Endothelial cell of umbilical vein (primary cell): ENCODE results near the gene ASB11. TPM values are rescaled to one million over a fixed set of nuclear protein-coding genes. Genes with fewer than 3 reads are reported as not detected.

Source experiments
- Bru-seq: library from RNA; stranded (reverse); fragments of 400-500 nt; gene quantifications from one replicate; lab custom pipeline; 2021; lab: Mats Ljungman, UMichigan
- BruChase-seq, 2 experiments: library from RNA; stranded (reverse); fragments of 400-500 nt; gene quantifications; one replicate each; lab custom pipeline; 2021; lab: Mats Ljungman, UMichigan
- BruUV-seq: library from RNA; stranded (reverse); fragments of 400-500 nt; replicated peaks from 2 replicates; lab custom pipeline; 2021; lab: Mats Ljungman, UMichigan
- CTCF ChIA-PET: fragments of 300-600, 350-600 bp; sonication (Branson Sonifier 250); formaldehyde crosslinking; loops from one replicate; lab custom pipeline; 2021; ENCODE audit warnings: antibody characterized with exemption, inconsistent platforms; lab: Charles Lee
- POLR2A ChIA-PET: fragments of 300-600, 350-600 bp; sonication (Branson Sonifier 250); formaldehyde crosslinking; loops from one replicate; lab custom pipeline; 2021; ENCODE audit warnings: antibody characterized with exemption, inconsistent platforms; lab: Charles Lee
- DNase-seq: peaks from one replicate; pipeline ENCODE4 v3.0.0-alpha.2; 2011; ENCODE audit warnings: low read depth, low spot score
- FAIRE-seq: peaks from 2 replicates; lab custom pipeline; 2011; peaks lifted over from hg19 to GRCh38; lab: Jason Lieb, UNC
- H2AFZ ChIP-seq: 2 replicates; pipeline ENCODE4 v1.6.0; 2012; ENCODE audit warnings: low read depth, low read length, control low read depth, inconsistent platforms
- H3K27ac ChIP-seq: 2 replicates; pipeline ENCODE4 v1.5.1; 2011; ENCODE audit warnings: low read depth, mild to moderate bottlenecking, control low read depth, low read length, moderate library complexity; ENCODE audit not compliant: insufficient read depth
- H3K27me3 ChIP-seq, 2 experiments: 2 replicates each; pipeline versions ENCODE4 v1.6.0 to v1.6.1; 2011; ENCODE audit warnings: low read length in 2 of 2, mixed read lengths in 1 of 2; ENCODE audit not compliant: control insufficient read depth in 2 of 2, insufficient read depth in 2 of 2
- H3K36me3 ChIP-seq, 2 experiments: 2 replicates in 1 of 2; 3 replicates in 1 of 2; pipeline ENCODE4 v1.5.1; 2011; ENCODE audit warnings: low read length in 2 of 2, mild to moderate bottlenecking in 1 of 2, moderate library complexity in 1 of 2; ENCODE audit not compliant: control insufficient read depth in 2 of 2, insufficient read depth in 2 of 2; ENCODE audit errors: extremely low read depth in 1 of 2
- H3K4me1 ChIP-seq: 3 replicates; pipeline ENCODE4 v1.5.1; 2011; ENCODE audit warnings: mild to moderate bottlenecking, low read length; ENCODE audit not compliant: control insufficient read depth, insufficient read depth; ENCODE audit errors: extremely low read depth
- H3K4me2 ChIP-seq: 2 replicates; pipeline ENCODE4 v1.6.1; 2011; ENCODE audit warnings: low read length, control low read depth, mixed read lengths; ENCODE audit not compliant: insufficient read depth
- H3K4me3 ChIP-seq, 3 experiments: fragments of 200-600 bp in 1 of 3; sonication (generic), shearing (Covaris generic) in 1 of 3; replicated peaks in 1 of 3; 2 replicates each; pipeline ENCODE4 v1.5.1; 2011 to 2016; ENCODE audit warnings: control low read depth in 3 of 3, low read length in 3 of 3, mild to moderate bottlenecking in 2 of 3, inconsistent platforms in 1 of 3, low read depth in 1 of 3, moderate library complexity in 1 of 3; ENCODE audit not compliant: insufficient read depth in 1 of 3
- H3K79me2 ChIP-seq: 2 replicates; pipeline ENCODE4 v1.6.0; 2012; ENCODE audit warnings: low read length, inconsistent platforms; ENCODE audit not compliant: control insufficient read depth, insufficient read depth
- H3K9ac ChIP-seq: replicated peaks from 2 replicates; pipeline ENCODE3; 2011; ENCODE audit warnings: low read length, control low read depth; ENCODE audit not compliant: insufficient read depth; ENCODE audit errors: extremely low read depth
- H3K9me1 ChIP-seq: replicated peaks from 3 replicates; pipeline ENCODE4 v1.6.0; 2011; ENCODE audit warnings: mild to moderate bottlenecking, low read length; ENCODE audit not compliant: control insufficient read depth, insufficient read depth; ENCODE audit errors: extremely low read depth
- H3K9me3 ChIP-seq: replicated peaks from 2 replicates; pipeline ENCODE4 v1.5.1; 2012; ENCODE audit warnings: low read length, inconsistent platforms; ENCODE audit not compliant: control insufficient read depth, insufficient read depth
- H4K20me1 ChIP-seq: replicated peaks from 2 replicates; pipeline ENCODE3; 2011; ENCODE audit warnings: mild to moderate bottlenecking, low read length; ENCODE audit not compliant: control insufficient read depth, insufficient read depth; ENCODE audit errors: extremely low read depth
- CTCF ChIP-seq, 2 donors: IDR thresholded peaks; 1 replicate in 1 of 2; 2 replicates in 1 of 2; pipeline ENCODE4 v1.5.1; 2011; ENCODE audit warnings: low read length in 2 of 2, mild to moderate bottlenecking in 2 of 2, moderate library complexity in 2 of 2, control low read depth in 1 of 2, inconsistent platforms in 1 of 2, low read depth in 1 of 2; ENCODE audit not compliant: insufficient read depth in 1 of 2; ENCODE audit errors: extremely low read depth in 1 of 2
- EZH2 ChIP-seq: IDR thresholded peaks from 2 replicates; pipeline ENCODE4 v1.6.1; 2012; ENCODE audit warnings: borderline replicate concordance, low read depth, mild to moderate bottlenecking, moderate library complexity, low read length, inconsistent platforms; ENCODE audit not compliant: severe bottlenecking
- FOS ChIP-seq: IDR thresholded peaks from 2 replicates; pipeline ENCODE4 v1.6.1; 2011; ENCODE audit warnings: mild to moderate bottlenecking, low read length, moderate library complexity, borderline replicate concordance; ENCODE audit not compliant: insufficient read depth
- GATA2 ChIP-seq: IDR thresholded peaks from 2 replicates; pipeline ENCODE4 v1.7.0; 2011; ENCODE audit warnings: low read depth, mild to moderate bottlenecking, moderate library complexity, mixed read lengths, low read length; ENCODE audit not compliant: insufficient read length, insufficient read depth
- JUN ChIP-seq: IDR thresholded peaks from 2 replicates; pipeline ENCODE4 v1.6.1; 2011; ENCODE audit warnings: borderline replicate concordance, low read depth; ENCODE audit not compliant: insufficient read length, insufficient read depth
- MAX ChIP-seq: IDR thresholded peaks from 2 replicates; pipeline ENCODE4 v1.6.1; 2011; ENCODE audit not compliant: insufficient read depth, insufficient read length
- MYC ChIP-seq: IDR thresholded peaks from one replicate; pipeline ENCODE4 v1.6.1; 2011; ENCODE audit warnings: mild to moderate bottlenecking, low read depth, low read length
- POLR2A ChIP-seq: IDR thresholded peaks from 2 replicates; pipeline ENCODE4 v1.6.1; 2012; ENCODE audit warnings: low read depth, mild to moderate bottlenecking, control low read depth, low read length
- POLR2AphosphoS5 ChIP-seq: IDR thresholded peaks from 2 replicates; pipeline ENCODE4 v1.6.1; 2012; ENCODE audit warnings: low read depth, mild to moderate bottlenecking, control low read depth, low read length, moderate library complexity; ENCODE audit not compliant: insufficient read depth
- dilution Hi-C: fragments of 300-500 bp; cut with MboI; formaldehyde crosslinking; loops from one replicate; pipeline ENCODE4 v1.15.0; 2019; ENCODE audit warnings: low sequenced_read_pairs; ENCODE audit not compliant: extremely low pct_ligation_motif_present
- intact Hi-C: fragments of 100-400 bp; cut with micrococcal nuclease; formaldehyde crosslinking; loops from one replicate; pipeline ENCODE4 v1.10.0; 2022
- long read RNA-seq: library from polyadenylated mRNA; stranded (forward); transcript quantifications from one replicate; pipeline ENCODE4 v2.0.0, GENCODE V29; 2021
- polyA minus RNA-seq, 3 experiments: library from RNA; depleted of rRNA, polyadenylated mRNA; stranded (reverse); fragments of >200 nt; gene quantifications; 1 replicate in 1 of 3; 2 replicates in 2 of 3; pipeline ENCODE4 v1.2.3, GENCODE V29; 2011
- polyA plus RNA-seq, 4 experiments: library from polyadenylated mRNA; depleted of rRNA in 3 of 4; stranded (reverse) in 3 of 4; unstranded in 1 of 4; fragments of >200 nt; gene quantifications; 2 replicates each; pipeline versions ENCODE4 v1.2.1 to v1.2.3, GENCODE V29; 2011 to 2012; ENCODE audit warnings: missing spikeins in 1 of 4
- total RNA-seq: library from RNA; stranded (reverse); gene quantifications from 2 replicates; pipeline ENCODE4 v1.2.3, GENCODE V29; 2021

The ASB11 gene, protein sequence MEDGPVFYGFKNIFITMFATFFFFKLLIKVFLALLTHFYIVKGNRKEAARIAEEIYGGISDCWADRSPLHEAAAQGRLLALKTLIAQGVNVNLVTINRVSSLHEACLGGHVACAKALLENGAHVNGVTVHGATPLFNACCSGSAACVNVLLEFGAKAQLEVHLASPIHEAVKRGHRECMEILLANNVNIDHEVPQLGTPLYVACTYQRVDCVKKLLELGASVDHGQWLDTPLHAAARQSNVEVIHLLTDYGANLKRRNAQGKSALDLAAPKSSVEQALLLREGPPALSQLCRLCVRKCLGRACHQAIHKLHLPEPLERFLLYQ
- total RNA-seq (0.15 TPM in 1 of 2 replicates, not detected in the other), polyA plus RNA-seq (0.06 TPM in 1 of 2 replicates, not detected in the other), polyA minus RNA-seq (0.25 TPM in 1 of 2 replicates, not detected in the other), Bru-seq, nascent RNA (percentile 19 among the genes with signal in this experiment), BruChase-seq, experiment 1, labeled RNA remaining after a 6-hour chase (percentile 8 among the genes with signal in this experiment), BruChase-seq, experiment 2, labeled RNA remaining after a 2-hour chase (percentile 8 among the genes with signal in this experiment)
- polyA plus RNA-seq (2011; cell fraction: cytosol; rRNA removed), result 0.07 TPM in 1 of 2 replicates, not detected in the other
- 0.24 and 0.43 TPM in 2 replicates for polyA plus RNA-seq (2011; cell fraction: nucleus; rRNA removed)
- polyA plus RNA-seq (2012), result not detected in 2 replicates
- polyA minus RNA-seq (2011; cell fraction: cytosol; rRNA and poly(A)+ RNA removed), result not detected
- polyA minus RNA-seq (2011; cell fraction: nucleus; rRNA and poly(A)+ RNA removed), result 0.29 TPM in 1 of 2 replicates, not detected in the other
- long read RNA-seq, result 0 reads

DNA sequence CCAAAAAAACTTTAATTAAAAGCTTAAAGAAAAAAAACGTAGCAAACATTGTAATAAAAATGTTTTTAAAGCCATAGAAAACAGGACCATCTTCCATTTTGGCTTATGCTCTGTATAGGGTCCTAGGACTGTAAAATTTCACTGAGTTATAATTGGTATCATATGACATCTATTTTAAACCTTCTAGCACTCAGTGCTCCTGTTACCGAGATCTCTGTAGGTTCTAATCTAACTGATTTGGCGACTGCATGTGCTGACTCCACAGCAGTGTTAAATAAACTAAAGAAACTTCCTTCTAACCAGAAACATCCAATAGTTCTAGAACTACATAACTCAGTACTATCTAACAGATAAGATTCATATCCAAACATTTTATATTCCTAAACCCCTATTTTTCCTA lies at the start of gene ASB11:
Gene ASB11, minus strand, starts transcription at position 132 of the 400 bp plus-strand sequence. Its CDS starts 35 bp downstream, at position 97.
- no peaks in the 10 kb centered on the region for H4K20me1 ChIP-seq
- FAIRE-seq (no peak), DNase-seq (no peak)
- dilution Hi-C loops, result no loop called here
- no peaks in the 10 kb centered on the region for H3K36me3 ChIP-seq
- intact Hi-C loops, result no loop called here
- H3K27ac ChIP-seq, result no peak within 1 kb of the TSS
- H3K9me1 ChIP-seq, result no peaks in the 10 kb centered on the region
- POLR2A ChIA-PET, result no interaction called here
- BruUV-seq, result no TSS peak
- H3K27me3 ChIP-seq, result no peaks in the 10 kb centered on the region
- H3K79me2 ChIP-seq, result no peaks in the 10 kb centered on the region
- CTCF ChIA-PET, result no interaction called here
- no peak within 1 kb of the TSS for H3K9ac ChIP-seq
- no peak within 1 kb of the TSS for H3K4me2 ChIP-seq
- TF ChIP-seq POLR2AphosphoS5 (no peak), EZH2 (no peak), MYC (no peak), POLR2A (no peak), GATA2 (no peak)
- no peaks in the 10 kb centered on the region for H3K4me1 ChIP-seq
- no peak within 1 kb of the TSS for H2AFZ ChIP-seq
- no peak within 1 kb of the TSS for H3K4me3 ChIP-seq
- H3K9me3 ChIP-seq, result no peaks in the 10 kb centered on the region

- Histone ChIP-seq H3K27ac (no peak overlapping the region), H3K79me2 (no peaks in the 10 kb centered on the region), H3K4me2 (no peak overlapping the region), H3K9me1 (no peaks in the 10 kb centered on the region), H3K27me3 (no peaks in the 10 kb centered on the region), H3K9me3 (no peaks in the 10 kb centered on the region), H3K9ac (no peak overlapping the region), H3K4me3 (no peak overlapping the region), H2AFZ (no peak overlapping the region), H4K20me1 (no peaks in the 10 kb centered on the region), H3K4me1 (no peaks in the 10 kb centered on the region), H3K36me3 (no peaks in the 10 kb centered on the region)
- CTCF ChIA-PET, result no interaction called here
- dilution Hi-C loops (no loop called here), intact Hi-C loops (no loop called here)
- FAIRE-seq (no peak), DNase-seq (no peak)
- BruUV-seq, result no TSS peak
- TF ChIP-seq MYC, result no peak
- TF ChIP-seq EZH2, result no peak
- no peak for TF ChIP-seq GATA2
- no peak for TF ChIP-seq MAX
- no peak for TF ChIP-seq FOS
- TF ChIP-seq JUN, result no peak
- TF ChIP-seq CTCF (IDR thresholded peaks at IDR 0.05; ENCODE audit: extremely low read depth in 1 of 2, insufficient read depth in 1 of 2, low read depth in 1 of 2, low read length in 2 of 2), result no peak
- no peak for TF ChIP-seq POLR2AphosphoS5
- no peak for TF ChIP-seq POLR2A
- POLR2A ChIA-PET, result no interaction called here
Measured at GRCh38 chrX:15359701-15360100, 44.3 kb upstream of the ASB11 start.
